GM12878 (cell line): ENCODE data around the gene NAMPT. TPM values are rescaled to one million over a fixed set of nuclear protein-coding genes. Genes with fewer than 3 reads are reported as not detected.

Experiments used
- BACH1 ChIP-seq: fragments of 450-650 bp; IDR thresholded peaks from 2 replicates; pipeline ENCODE4 v1.6.1; 2017; ENCODE audit warnings: mild to moderate bottlenecking, borderline replicate concordance
- CREM ChIP-seq: IDR thresholded peaks from 2 replicates; pipeline ENCODE4 v1.6.1; 2014; ENCODE audit warnings: antibody characterized with exemption, low read depth
- KAT2A ChIP-seq: conservative IDR thresholded peaks from 2 replicates; pipeline ENCODE4 v1.6.1; 2011; ENCODE audit warnings: low read depth, low read length; ENCODE audit not compliant: control insufficient read depth
- SMAD1 ChIP-seq: fragments of 450-650 bp; IDR thresholded peaks from 2 replicates; pipeline ENCODE4 v1.6.1; 2018; ENCODE audit warnings: mild to moderate bottlenecking, low read depth; ENCODE audit not compliant: partially characterized antibody
- TCF7 ChIP-seq: IDR thresholded peaks from 2 replicates; pipeline ENCODE4 v1.6.1; 2014; ENCODE audit warnings: antibody characterized with exemption, borderline replicate concordance
- ZNF24 ChIP-seq: fragments of 450-650 bp; IDR thresholded peaks from 2 replicates; pipeline ENCODE4 v1.6.1; 2017; ENCODE audit warnings: antibody characterized with exemption, mild to moderate bottlenecking
- ZNF622 ChIP-seq: fragments of 450-650 bp; IDR thresholded peaks from 2 replicates; pipeline ENCODE4 v1.6.1; 2017; ENCODE audit warnings: mild to moderate bottlenecking, inconsistent platforms
- polyA plus RNA-seq, 11 experiments: library from polyadenylated mRNA; depleted of rRNA in 4 of 11; unstranded in 6 of 11; stranded (reverse) in 5 of 11; fragments of >200 nt; fragmentation: Nextera tagmentation in 4 of 11; fragmentation: Illumina TruSeq in 1 of 11; extraction: Ambion mirVana in 4 of 11; extraction: Trizol in 1 of 11; gene quantifications; 1 replicate in 1 of 11; 2 replicates in 10 of 11; pipeline versions ENCODE4 v1.2.1 to v1.2.3, GENCODE V29; 2011 to 2016; ENCODE audit warnings: inconsistent platforms in 2 of 11, missing spikeins in 2 of 11, low read depth in 1 of 11
- total RNA-seq, 4 experiments: library from RNA; depleted of rRNA in 3 of 4; stranded (reverse); fragments of >200 nt in 3 of 4; fragmentation: Illumina TruSeq in 1 of 4; extraction: Trizol in 1 of 4; gene quantifications; 2 replicates each; pipeline versions ENCODE4 v1.2.1 to v1.2.3, GENCODE V29; 2013 to 2021
- TF ChIP-seq, protein P1 (sequence below): fragments of 450-650 bp; formaldehyde crosslinking; IDR thresholded peaks from 2 replicates; pipeline ENCODE4 v1.5.0; 2022; ENCODE audit warnings: mild to moderate bottlenecking, missing genetic modification characterization
- TF ChIP-seq, protein P2 (sequence below): fragments of 450-650 bp; IDR thresholded peaks from 2 replicates; pipeline ENCODE4 v1.6.1; 2016; ENCODE audit warnings: mild to moderate bottlenecking, moderate library complexity, borderline replicate concordance
- TF ChIP-seq, protein P3 (sequence below): fragments of 450-650 bp; formaldehyde crosslinking; IDR thresholded peaks from 2 replicates; pipeline ENCODE4 v1.4.0; 2020; ENCODE audit warnings: mild to moderate bottlenecking, moderate library complexity
- TF ChIP-seq, protein P4 (sequence below), 3 experiments: IDR thresholded peaks in 2 of 3; conservative IDR thresholded peaks in 1 of 3; 2 replicates each; pipeline ENCODE4 v1.5.1; 2011; ENCODE audit warnings: low read depth in 3 of 3, low read length in 3 of 3, mild to moderate bottlenecking in 3 of 3, control low read depth in 2 of 3, moderate library complexity in 2 of 3, inconsistent platforms in 1 of 3, mixed read lengths in 1 of 3; ENCODE audit not compliant: control insufficient read depth in 2 of 3, insufficient read depth in 1 of 3; ENCODE audit errors: extremely low read depth in 1 of 3
- TF ChIP-seq, protein P5 (sequence below): IDR thresholded peaks from 2 replicates; pipeline ENCODE4 v1.6.1; 2011; ENCODE audit warnings: borderline replicate concordance, low read depth, mild to moderate bottlenecking, moderate library complexity, mixed read lengths, low read length; ENCODE audit not compliant: insufficient read depth; ENCODE audit errors: extremely low read length

NAMPT gene
- total and polyA plus RNA-seq, 10 of the 15 experiments (the other 5 are each of a cell fraction or from before 2014, with no cell fraction given): 28.3 to 173 (median 75.0) TPM

DNA sequence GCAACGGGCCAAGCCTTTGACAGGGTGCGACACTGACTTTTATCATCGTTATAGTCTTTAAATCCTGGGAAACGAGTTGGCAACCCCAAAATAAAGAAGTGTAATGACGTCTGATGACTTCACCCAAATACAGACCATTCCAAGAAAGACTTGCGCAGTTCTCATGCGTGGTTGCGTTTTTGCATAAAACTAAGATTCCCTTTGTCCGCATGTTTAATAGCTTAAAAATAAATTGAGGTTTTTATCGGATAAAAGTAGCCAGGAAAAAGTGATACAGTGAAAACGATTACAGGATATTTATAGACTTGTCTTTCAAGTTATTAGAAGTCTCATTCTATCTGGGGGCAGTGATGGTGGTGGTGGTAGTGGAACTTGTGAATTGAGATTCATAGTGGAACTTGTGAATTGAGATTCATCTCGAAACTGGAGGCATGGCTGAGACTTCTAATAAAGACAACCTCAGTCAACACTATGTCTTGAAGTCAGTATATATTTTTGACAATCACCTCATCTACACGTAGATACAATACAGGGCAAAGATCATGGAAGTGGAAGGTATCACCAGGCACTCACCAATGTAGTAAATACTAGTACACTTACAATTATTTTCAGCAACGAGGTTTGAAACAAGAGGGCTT, 1.2 kb upstream of the NAMPT start (continued):
- TF ChIP-seq, protein P1, sequence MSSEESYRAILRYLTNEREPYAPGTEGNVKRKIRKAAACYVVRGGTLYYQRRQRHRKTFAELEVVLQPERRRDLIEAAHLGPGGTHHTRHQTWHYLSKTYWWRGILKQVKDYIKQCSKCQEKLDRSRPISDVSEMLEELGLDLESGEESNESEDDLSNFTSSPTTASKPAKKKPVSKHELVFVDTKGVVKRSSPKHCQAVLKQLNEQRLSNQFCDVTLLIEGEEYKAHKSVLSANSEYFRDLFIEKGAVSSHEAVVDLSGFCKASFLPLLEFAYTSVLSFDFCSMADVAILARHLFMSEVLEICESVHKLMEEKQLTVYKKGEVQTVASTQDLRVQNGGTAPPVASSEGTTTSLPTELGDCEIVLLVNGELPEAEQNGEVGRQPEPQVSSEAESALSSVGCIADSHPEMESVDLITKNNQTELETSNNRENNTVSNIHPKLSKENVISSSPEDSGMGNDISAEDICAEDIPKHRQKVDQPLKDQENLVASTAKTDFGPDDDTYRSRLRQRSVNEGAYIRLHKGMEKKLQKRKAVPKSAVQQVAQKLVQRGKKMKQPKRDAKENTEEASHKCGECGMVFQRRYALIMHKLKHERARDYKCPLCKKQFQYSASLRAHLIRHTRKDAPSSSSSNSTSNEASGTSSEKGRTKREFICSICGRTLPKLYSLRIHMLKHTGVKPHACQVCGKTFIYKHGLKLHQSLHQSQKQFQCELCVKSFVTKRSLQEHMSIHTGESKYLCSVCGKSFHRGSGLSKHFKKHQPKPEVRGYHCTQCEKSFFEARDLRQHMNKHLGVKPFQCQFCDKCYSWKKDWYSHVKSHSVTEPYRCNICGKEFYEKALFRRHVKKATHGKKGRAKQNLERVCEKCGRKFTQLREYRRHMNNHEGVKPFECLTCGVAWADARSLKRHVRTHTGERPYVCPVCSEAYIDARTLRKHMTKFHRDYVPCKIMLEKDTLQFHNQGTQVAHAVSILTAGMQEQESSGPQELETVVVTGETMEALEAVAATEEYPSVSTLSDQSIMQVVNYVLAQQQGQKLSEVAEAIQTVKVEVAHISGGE (CRISPR knock-in tag): no peak
- TF ChIP-seq CREM (peak; percentile 72; the same call in 1 of the 2 replicates), BACH1 (peak; percentile 87; the same call in 1 of the 2 replicates), SMAD1 (no peak), KAT2A (no peak), ZNF622 (no peak), ZNF24 (peak; percentile 86), TCF7 (no peak; the same call in 1 of the 2 replicates)
- TF ChIP-seq, protein P2, sequence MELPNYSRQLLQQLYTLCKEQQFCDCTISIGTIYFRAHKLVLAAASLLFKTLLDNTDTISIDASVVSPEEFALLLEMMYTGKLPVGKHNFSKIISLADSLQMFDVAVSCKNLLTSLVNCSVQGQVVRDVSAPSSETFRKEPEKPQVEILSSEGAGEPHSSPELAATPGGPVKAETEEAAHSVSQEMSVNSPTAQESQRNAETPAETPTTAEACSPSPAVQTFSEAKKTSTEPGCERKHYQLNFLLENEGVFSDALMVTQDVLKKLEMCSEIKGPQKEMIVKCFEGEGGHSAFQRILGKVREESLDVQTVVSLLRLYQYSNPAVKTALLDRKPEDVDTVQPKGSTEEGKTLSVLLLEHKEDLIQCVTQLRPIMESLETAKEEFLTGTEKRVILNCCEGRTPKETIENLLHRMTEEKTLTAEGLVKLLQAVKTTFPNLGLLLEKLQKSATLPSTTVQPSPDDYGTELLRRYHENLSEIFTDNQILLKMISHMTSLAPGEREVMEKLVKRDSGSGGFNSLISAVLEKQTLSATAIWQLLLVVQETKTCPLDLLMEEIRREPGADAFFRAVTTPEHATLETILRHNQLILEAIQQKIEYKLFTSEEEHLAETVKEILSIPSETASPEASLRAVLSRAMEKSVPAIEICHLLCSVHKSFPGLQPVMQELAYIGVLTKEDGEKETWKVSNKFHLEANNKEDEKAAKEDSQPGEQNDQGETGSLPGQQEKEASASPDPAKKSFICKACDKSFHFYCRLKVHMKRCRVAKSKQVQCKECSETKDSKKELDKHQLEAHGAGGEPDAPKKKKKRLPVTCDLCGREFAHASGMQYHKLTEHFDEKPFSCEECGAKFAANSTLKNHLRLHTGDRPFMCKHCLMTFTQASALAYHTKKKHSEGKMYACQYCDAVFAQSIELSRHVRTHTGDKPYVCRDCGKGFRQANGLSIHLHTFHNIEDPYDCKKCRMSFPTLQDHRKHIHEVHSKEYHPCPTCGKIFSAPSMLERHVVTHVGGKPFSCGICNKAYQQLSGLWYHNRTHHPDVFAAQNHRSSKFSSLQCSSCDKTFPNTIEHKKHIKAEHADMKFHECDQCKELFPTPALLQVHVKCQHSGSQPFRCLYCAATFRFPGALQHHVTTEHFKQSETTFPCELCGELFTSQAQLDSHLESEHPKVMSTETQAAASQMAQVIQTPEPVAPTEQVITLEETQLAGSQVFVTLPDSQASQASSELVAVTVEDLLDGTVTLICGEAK: peak; percentile 46; the same call in 1 of the 2 replicates
- TF ChIP-seq, protein P3, sequence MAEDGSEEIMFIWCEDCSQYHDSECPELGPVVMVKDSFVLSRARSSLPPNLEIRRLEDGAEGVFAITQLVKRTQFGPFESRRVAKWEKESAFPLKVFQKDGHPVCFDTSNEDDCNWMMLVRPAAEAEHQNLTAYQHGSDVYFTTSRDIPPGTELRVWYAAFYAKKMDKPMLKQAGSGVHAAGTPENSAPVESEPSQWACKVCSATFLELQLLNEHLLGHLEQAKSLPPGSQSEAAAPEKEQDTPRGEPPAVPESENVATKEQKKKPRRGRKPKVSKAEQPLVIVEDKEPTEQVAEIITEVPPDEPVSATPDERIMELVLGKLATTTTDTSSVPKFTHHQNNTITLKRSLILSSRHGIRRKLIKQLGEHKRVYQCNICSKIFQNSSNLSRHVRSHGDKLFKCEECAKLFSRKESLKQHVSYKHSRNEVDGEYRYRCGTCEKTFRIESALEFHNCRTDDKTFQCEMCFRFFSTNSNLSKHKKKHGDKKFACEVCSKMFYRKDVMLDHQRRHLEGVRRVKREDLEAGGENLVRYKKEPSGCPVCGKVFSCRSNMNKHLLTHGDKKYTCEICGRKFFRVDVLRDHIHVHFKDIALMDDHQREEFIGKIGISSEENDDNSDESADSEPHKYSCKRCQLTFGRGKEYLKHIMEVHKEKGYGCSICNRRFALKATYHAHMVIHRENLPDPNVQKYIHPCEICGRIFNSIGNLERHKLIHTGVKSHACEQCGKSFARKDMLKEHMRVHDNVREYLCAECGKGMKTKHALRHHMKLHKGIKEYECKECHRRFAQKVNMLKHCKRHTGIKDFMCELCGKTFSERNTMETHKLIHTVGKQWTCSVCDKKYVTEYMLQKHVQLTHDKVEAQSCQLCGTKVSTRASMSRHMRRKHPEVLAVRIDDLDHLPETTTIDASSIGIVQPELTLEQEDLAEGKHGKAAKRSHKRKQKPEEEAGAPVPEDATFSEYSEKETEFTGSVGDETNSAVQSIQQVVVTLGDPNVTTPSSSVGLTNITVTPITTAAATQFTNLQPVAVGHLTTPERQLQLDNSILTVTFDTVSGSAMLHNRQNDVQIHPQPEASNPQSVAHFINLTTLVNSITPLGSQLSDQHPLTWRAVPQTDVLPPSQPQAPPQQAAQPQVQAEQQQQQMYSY (CRISPR knock-in tag): no peak
- TF ChIP-seq, protein P4, sequence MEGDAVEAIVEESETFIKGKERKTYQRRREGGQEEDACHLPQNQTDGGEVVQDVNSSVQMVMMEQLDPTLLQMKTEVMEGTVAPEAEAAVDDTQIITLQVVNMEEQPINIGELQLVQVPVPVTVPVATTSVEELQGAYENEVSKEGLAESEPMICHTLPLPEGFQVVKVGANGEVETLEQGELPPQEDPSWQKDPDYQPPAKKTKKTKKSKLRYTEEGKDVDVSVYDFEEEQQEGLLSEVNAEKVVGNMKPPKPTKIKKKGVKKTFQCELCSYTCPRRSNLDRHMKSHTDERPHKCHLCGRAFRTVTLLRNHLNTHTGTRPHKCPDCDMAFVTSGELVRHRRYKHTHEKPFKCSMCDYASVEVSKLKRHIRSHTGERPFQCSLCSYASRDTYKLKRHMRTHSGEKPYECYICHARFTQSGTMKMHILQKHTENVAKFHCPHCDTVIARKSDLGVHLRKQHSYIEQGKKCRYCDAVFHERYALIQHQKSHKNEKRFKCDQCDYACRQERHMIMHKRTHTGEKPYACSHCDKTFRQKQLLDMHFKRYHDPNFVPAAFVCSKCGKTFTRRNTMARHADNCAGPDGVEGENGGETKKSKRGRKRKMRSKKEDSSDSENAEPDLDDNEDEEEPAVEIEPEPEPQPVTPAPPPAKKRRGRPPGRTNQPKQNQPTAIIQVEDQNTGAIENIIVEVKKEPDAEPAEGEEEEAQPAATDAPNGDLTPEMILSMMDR (IDR thresholded peaks at IDR 0.05 in 2 of 3, conservative IDR thresholded peaks at IDR 0.05 in 1 of 3; ENCODE audit: control insufficient read depth in 2 of 3, extremely low read depth in 1 of 3, insufficient read depth in 1 of 3, low read depth in 3 of 3, low read length in 3 of 3): no peak
- TF ChIP-seq, protein P5, sequence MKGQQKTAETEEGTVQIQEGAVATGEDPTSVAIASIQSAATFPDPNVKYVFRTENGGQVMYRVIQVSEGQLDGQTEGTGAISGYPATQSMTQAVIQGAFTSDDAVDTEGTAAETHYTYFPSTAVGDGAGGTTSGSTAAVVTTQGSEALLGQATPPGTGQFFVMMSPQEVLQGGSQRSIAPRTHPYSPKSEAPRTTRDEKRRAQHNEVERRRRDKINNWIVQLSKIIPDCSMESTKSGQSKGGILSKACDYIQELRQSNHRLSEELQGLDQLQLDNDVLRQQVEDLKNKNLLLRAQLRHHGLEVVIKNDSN: no peak
